ENCODE data around the gene TVP23A.
"Not testable (repeated sequence)": the region's sequence is repeated elsewhere in the genome, so short reads cannot be mapped to it uniquely, and the experiment has no call there.

The TVP23A gene

DNA sequence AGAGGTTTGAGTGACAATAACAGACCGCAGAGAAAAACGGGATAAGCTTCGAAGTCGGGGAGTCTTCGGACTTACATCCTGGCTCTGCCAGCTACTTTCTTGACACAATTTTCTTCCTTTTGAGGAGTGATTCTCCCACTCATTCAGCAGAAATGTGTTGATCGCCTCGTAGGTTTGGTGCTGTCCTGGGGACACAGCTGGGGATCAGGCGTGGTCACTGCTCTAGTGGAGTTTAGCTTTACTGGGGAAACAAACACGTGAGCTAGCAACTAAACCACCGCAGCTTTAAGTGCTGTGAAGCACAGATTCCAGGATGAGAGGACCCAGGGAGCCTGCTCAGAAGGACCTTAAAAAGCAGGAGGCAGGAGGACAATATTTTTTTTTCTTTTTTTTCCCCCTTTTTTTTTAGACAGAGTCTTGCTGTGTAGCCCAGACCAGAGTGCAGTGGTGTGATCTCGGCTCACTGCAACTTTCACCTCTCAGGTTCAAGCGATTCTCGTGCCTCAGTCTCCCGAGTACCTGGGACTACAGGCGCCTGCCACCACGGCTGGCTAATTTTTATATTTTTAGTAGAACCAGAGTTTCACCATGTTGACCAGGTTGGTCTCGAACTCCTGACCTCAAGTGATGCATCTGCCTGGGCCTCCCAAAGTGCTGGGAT lies 74.1 kb downstream of the TVP23A start:
- DNase-seq, result no peak

DNA sequence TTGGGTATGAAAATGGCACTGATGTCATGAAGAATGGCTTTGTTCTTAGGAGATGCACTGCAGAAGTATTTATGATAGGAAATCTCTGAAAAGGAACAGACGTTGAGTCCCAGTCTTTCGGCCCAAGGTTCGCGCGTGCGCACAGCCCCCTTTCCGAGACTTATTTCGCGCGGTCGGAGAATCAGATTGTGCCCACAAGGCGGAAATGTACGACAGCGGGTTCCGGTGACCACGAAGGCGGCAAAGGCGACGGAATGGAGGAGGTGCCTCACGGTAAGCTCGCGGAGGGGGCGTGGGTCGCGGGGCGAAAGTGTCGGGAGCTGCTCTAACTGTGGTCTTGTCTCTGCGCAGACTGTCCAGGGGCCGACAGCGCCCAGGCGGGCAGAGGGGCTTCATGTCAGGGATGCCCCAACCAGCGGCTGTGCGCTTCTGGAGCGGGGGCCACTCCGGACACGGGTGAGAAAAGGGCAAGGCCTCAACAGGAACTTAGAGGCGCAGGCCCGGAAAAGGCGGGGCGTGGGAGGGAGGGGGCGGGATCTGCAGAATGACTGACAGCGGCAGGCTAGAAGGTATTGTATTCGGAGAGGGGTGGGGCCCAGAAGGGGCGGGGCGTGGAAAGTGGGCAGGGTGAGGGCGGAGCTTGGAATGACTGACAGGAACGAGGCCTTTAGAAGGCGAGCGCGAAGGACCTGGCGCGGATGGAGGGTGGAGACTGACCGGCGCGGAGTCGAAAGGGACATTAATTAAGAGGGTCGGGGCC lies 74.8 kb downstream of the TVP23A start, which contains the start of gene NUBP1:
Gene NUBP1 (plus strand): TSS at position 233 of the 760 bp plus-strand sequence. CDS start 22 bp downstream, at position 255.
- DNase-seq, result peak; percentile 99

DNA sequence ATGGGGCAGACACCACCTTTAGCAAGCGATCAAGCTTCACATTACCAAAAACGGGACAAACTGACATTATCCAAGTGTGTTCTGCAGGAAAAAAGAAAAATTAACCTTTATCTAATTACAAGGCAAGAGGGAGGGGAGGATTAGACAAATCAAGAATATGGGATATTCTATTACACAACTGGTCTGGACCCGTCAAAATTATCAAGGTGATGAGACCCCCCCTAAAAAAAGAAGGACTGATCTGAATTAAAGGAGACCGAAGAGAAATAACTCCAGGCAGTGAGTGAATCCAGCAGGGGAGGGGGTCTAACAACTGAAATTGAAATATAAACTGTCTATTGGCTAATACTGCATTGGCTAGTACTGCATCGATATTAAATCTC lies 75.4 kb downstream of the TVP23A start:
- DNase-seq, result no peak

DNA sequence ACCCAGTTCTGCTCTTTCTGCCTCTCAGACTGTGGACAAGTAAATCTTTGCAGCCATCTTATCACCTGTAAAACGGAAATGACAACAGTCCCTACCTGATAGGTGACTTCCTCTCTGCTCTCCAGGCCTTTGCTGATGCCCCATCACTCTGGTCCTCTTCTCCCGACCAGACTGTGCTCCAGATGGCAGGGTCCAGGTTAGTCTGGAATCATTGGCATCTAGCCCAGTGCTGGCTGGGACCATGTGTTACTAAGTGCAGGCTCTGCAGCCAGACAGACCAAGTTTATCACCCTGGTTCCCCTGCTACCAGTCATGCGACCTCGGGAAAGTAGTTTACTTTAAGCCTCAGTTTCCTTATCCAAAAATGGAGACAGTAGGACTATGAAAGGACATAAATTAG lies 76.8 kb downstream of the TVP23A start:
- no peak for DNase-seq

DNA sequence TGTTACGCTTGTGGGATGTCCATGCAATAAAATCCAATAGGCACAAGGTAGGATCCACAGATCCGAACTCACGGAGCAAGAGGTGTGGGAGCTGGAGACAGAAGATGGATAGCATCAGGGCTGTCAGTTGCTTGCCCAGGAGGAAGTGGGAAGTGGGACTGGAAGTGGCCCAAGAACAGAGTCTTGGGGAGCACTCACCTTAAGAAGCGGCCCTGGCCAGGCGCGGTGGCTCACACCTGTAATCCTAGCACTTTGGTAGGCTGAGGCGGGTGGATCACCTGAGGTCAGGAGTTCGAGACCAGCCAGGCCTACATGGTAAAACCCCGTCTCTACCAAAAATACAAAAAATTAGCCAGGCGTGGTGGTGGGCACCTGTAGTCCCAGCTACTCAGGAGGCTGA lies 77.3 kb downstream of the TVP23A start:
- not testable (repeated sequence) for DNase-seq

DNA sequence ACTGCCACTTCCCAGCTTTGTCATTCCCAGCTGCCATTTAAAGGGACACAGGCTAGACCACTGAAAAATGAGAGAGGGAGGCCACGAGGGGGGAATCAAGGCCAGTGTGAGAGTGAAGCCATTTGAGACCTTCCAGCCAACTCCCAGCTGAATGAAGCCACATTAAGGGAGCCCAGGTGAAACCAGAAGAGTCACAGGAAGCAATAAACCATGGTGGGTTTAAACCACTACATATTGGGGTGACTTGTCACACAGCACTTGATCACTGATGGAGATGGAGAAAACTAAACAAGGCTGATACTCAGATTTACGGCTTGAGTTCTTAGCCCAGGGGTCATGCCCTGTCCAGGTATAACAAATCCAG lies 77.8 kb downstream of the TVP23A start:
- no peak for DNase-seq

DNA sequence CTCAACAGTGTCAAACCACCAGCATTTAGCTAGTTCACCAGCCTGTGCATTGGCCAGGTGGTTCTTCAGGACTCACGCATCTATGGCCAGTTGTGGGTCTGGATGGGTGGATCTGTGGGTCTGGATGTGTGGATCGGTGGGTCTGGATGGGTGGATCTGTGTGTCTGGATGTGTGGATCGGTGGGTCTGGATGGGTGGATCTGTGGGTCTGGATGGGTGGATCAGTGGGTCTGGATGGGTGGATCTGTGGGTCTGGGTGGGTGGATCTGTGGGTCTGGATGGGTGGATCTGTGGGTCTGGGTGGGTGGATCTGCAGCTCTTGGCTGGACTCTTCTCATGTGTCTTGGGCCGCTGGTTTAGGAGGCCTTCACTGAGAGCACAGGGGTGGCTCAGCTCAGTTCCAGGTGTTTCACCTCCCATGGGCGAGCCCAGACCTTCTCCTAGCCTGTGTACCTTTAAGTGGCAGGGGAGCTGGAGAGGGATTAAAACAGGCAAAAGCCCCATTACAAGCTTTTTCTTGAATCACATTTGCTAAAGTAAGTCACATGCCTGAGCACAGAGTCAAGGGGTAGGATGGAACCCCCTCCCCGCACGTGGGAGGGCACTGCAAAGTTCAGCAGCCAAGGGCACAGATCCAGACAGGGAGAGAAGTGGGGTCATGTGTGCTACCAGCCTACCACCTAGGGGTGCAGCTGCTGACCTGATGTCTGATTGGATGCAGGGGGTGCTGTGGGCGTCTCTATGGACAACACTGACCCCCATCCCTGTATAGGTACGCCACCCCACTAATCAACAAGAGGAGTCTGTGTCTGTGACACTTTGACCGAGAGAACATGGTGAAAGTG lies 78.4 kb downstream of the TVP23A start:
- no peak for DNase-seq

DNA sequence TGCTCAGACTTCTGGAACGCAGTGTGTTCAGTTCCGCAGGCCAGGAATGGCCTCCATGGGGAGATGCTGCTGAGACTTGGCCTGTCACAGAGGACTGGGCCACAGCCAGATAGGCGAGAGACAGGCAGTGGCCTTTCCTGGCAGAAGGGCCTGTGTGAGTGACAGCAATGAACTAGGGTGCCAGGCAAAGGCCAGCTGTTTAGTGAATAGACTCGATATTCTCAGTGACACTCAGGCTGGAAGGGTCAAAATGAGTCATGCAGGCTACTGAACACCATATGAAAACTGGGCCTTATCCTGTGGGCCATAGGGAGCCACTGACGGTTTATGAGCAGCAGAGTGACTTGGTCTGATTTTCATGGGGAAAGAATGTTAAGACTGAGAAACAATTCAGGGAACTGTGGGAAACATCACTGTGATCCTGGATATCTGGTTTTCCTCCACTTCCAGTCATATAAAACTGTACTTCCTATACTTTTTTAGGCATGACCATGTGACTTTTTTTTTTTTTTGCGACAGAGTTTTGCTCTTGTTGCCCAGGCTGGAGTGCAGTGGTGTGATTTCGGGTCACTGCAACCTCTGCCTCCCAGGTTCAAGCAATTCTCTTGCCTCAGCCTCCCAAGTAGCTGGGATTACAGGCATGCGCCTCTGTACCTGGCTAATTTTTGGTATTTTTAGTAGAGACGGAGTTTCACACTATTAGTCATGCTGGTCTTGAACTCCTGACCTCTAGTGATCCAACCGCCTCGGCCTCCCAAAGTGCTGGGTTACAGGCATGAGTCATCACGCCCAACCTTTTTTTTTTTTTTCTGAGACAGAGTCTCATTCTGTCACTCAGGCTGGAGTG lies 80.1 kb downstream of the TVP23A start:
- DNase-seq, result peak; percentile 40

DNA sequence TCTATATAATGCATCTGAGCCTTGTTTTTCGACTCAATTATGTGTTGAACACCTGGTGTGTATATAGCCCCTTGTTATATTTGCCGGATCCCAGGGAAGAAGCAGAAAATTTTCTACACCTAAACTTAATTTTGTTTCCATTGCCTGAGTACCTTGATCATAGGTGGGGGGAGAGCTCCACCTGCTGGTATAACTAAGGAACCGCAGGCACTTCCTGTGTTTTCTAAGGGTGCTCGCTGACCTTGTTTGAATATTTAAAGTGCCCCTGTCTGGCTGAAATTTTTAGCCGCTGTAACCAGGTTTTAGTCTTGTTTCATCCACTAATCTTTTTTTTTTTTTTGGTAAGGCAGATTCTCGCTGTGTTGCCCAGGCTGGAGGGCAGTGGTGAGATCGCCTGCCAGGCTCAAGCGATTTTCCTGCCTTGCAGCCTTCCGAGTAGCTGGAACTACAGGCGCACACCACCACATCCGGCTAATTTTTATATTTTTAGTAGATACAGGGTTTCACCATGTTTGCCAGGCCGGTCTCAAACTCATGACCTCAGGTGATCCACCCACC lies 81.4 kb downstream of the TVP23A start:
- DNase-seq, result peak; percentile 45

DNA sequence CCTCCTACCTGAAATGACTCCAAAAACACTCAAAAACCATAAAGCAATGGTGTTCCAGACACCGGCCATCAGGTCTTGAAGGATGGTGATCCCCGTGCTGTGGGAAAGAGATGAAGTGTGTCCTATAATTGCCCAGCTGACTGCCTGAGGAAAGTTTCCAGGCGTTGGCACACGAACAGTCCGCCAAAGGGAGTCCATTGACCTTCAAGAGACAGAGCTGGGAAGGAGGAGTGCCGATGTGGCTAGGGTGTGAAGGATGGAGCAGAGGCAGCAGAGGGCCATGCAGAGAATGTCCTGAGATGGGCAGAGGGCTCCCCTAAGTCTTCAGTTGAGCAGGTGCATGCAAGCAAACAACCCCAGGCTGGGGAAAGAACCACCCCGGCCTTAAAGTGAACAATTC lies 86.8 kb downstream of the TVP23A start:
- no peak for DNase-seq

DNA sequence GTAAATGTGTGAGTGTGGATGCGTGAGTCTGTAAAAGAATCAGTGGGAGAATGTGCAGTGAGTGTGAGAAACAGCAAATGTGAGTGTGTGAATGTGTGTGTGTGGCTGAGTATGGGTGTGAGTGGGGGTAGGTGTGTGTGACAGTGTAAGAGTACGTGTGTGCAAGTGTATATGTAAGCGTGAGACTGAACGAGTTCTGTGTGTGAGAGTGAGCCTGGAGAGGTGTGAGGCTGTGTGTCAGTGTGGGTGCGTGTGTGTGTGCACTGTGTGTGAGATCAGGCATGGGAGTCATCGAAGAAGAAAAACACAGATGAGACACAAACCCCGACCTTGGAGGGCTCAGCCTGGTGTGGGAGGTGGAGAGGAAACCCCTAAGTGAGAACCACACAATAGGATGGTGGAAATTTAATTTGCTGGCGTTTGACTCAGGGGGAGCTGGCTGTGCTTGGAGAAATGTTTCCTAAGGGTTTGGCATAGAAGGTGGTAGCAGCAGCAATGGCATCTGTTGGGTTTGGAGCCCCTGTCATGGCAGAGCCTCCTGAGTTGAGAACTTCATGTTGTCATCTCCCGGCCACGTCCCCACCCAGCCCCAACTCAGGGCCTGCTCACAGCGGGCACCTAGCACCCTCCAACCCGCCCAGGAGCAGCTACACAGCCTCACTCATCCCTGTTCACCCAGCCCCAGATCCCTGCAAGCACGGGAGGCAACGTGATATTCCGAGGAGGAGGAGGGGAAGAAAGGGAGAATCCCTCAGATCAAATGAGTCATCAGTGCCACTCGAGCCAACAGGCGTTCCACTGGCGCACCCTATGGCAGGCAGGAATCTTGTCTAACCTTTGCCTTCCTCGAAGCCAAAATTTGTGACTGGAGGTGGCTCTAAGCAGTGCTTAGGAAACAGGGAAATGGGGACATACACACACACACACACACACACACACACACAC lies 89.2 kb downstream of the TVP23A start:
- no peak for DNase-seq

DNA sequence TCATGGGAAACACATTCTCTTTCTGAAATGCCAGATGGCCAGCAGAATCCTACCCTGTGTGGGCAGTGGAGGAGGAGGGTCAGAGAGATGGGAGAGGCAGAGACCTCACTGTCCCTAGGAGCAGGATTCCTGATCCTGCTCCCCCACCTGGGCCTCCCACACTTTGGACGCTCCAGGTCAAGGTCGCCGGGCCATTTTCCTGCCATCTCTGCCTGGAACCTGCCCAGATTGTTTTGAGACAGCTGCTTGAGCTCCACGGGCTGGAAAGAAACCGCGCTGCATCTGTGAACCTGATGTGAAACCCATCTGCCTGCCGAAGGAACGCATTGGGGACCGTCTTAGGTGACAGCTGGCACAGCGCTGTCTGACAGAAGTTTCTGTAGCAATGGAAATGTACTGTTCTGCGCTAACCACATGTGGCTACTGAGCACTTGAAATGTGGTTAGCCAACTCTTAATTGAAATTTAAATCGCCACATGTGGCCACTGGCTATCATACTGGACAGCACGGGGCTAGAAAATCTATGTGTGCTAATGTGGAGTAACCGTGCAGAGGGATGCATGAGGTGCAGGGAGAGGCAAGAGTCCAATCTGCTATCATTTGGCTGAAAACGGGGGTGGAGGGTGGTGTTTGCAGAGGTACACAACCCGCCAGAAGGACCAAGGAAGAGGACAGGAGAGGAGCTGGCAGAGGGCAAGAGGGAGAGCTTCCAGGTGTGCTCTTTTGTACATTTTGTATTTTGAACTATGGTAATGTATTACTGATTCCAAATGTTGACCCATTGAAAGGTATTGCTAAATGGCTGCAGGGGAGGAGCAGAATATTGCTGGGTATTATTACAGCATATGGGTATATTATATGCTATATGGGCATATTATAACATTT lies 90.3 kb downstream of the TVP23A start:
- DNase-seq, result no peak

Measured in stimulated activated CD4-positive, alpha-beta T cell treated with anti-CD3 and anti-CD28 coated beads, Interleukin-4, amount 100 ng/mL, for 1 hour (primary cell).